HepG2 (cell line): Measurements from ENCODE around the gene SGPP1. TPM values are rescaled to one million over a fixed set of nuclear protein-coding genes. Genes with fewer than 3 reads are reported as not detected.

Source experiments
- ATAC-seq: fragments of 200-7000 bp; cut with Tn5 transposase; 3 replicates; pipeline ENCODE4 v1.9.1; 2020; ENCODE audit warnings: mild to moderate bottlenecking, moderate library complexity
- BruUV-seq: library from RNA; stranded (reverse); fragments of 400-500 nt; replicated peaks from 2 replicates; lab custom pipeline; 2021; lab: Mats Ljungman, UMichigan
- CTCF ChIA-PET: fragments of 300-600 bp; formaldehyde crosslinking; extraction: SDS; loops from one replicate; lab custom pipeline; 2021; ENCODE audit warnings: low total read pairs, inconsistent platforms, low intra/inter-chr PET ratio; lab: Yijun Ruan, JAX
- POLR2A ChIA-PET: fragments of 350-600 bp; sonication (Branson Sonifier 250); formaldehyde crosslinking; loops from one replicate; lab custom pipeline; 2020; ENCODE audit warnings: antibody characterized with exemption, inconsistent platforms; lab: Yijun Ruan, JAX
- DNase-seq: peaks from one replicate; pipeline ENCODE4 v3.0.0-alpha.2; 2015; ENCODE audit warnings: low spot score
- FAIRE-seq: peaks from 3 replicates; lab custom pipeline; 2011; peaks lifted over from hg19 to GRCh38; lab: Jason Lieb, UNC
- H2AFZ ChIP-seq: one replicate; pipeline ENCODE4 v1.6.1; 2011; ENCODE audit warnings: low read length, inconsistent platforms
- H3K27ac ChIP-seq: fragments of 300-600 bp; 3 replicates; pipeline ENCODE4 v1.8.0; 2011; ENCODE audit warnings: mixed run types, mild to moderate bottlenecking, mixed read lengths, low read length, inconsistent platforms; ENCODE audit not compliant: insufficient read depth; ENCODE audit errors: extremely low read length
- H3K27me3 ChIP-seq, 2 experiments: fragments of 200-600 bp in 1 of 2; 2 replicates in 1 of 2; 3 replicates in 1 of 2; pipeline versions ENCODE4 v1.6.0 to v1.8.0; 2011; ENCODE audit warnings: low read length in 2 of 2, mild to moderate bottlenecking in 2 of 2, moderate library complexity in 2 of 2, inconsistent platforms in 1 of 2; ENCODE audit not compliant: insufficient read depth in 2 of 2, control insufficient read depth in 1 of 2
- H3K36me3 ChIP-seq, 2 experiments: fragments of 200-600 bp in 1 of 2; replicated peaks in 1 of 2; 2 replicates in 1 of 2; 3 replicates in 1 of 2; pipeline versions ENCODE4 v1.5.1 to v1.8.0; 2011; ENCODE audit warnings: low read length in 2 of 2, inconsistent platforms in 1 of 2; ENCODE audit not compliant: insufficient read depth in 2 of 2, control insufficient read depth in 1 of 2
- H3K4me1 ChIP-seq: 2 replicates; pipeline ENCODE4 v1.5.1; 2012; ENCODE audit warnings: low read length, inconsistent platforms; ENCODE audit not compliant: insufficient read depth
- H3K4me2 ChIP-seq: 2 replicates; pipeline ENCODE4 v1.6.0; 2011; ENCODE audit warnings: low read depth, low read length, inconsistent platforms
- H3K4me3 ChIP-seq, 3 experiments: fragments of 200-600 bp in 1 of 3; sonication (generic), shearing (Covaris generic) in 1 of 3; replicated peaks in 1 of 3; 2 replicates each; pipeline ENCODE4 v1.5.1; 2011 to 2016; ENCODE audit warnings: low read length in 3 of 3, inconsistent platforms in 2 of 3, low read depth in 2 of 3, mild to moderate bottlenecking in 2 of 3, control low read depth in 1 of 3, mixed read lengths in 1 of 3; ENCODE audit not compliant: insufficient read depth in 1 of 3
- H3K79me2 ChIP-seq: one replicate; pipeline ENCODE4 v1.6.1; 2011; ENCODE audit warnings: low read length, inconsistent platforms; ENCODE audit not compliant: insufficient read depth
- H3K9ac ChIP-seq: 2 replicates; pipeline ENCODE4 v1.6.0; 2011; ENCODE audit warnings: mild to moderate bottlenecking, low read depth, low read length, inconsistent platforms; ENCODE audit not compliant: insufficient read depth
- H3K9me3 ChIP-seq: 2 replicates; pipeline ENCODE4 v1.5.1; 2012; ENCODE audit warnings: mild to moderate bottlenecking, low read length
- H4K20me1 ChIP-seq: 2 replicates; pipeline ENCODE4 v1.6.0; 2011; ENCODE audit warnings: inconsistent platforms, mild to moderate bottlenecking, low read length, moderate library complexity; ENCODE audit not compliant: insufficient read depth
- BCL6 ChIP-seq: IDR thresholded peaks from 2 replicates; pipeline ENCODE4 v1.6.1; 2016; ENCODE audit warnings: missing genetic modification reagents, missing compliant biosample characterization
- CBFB ChIP-seq: sonication (generic); formaldehyde crosslinking; IDR thresholded peaks from 2 replicates; pipeline ENCODE4 v1.4.0; 2020; ENCODE audit warnings: missing genetic modification reagents
- NFE2 ChIP-seq: sonication (generic); formaldehyde crosslinking; IDR thresholded peaks from 2 replicates; pipeline ENCODE4 v1.4.0; 2020; ENCODE audit warnings: missing genetic modification reagents
- REPIN1 ChIP-seq: sonication (generic); formaldehyde crosslinking; IDR thresholded peaks from 2 replicates; pipeline ENCODE4 v1.8.0; 2022; ENCODE audit warnings: missing genetic modification reagents, low read depth, mild to moderate bottlenecking, borderline replicate concordance
- WGBS: methylation state at CpG from one replicate; pipeline ENCODE4 v1.1.6; 2017; ENCODE audit warnings: low lambda C conversion rate; 5-methylcytosine and 5-hydroxymethylcytosine counted together
- in situ Hi-C: cut with HindIII; loops from 2 replicates; pipeline ENCODE4 v1.10.0; 2017; ENCODE audit warnings: low pct_unique_long_range_greater_than_20kb; ENCODE audit not compliant: extremely low pct_ligation_motif_present
- intact Hi-C: fragments of 100-400 bp; cut with micrococcal nuclease; formaldehyde crosslinking; loops from one replicate; pipeline ENCODE4 v1.10.0; 2022; ENCODE audit not compliant: unreplicated experiment
- polyA plus RNA-seq, 8 experiments: library from polyadenylated mRNA; depleted of rRNA in 3 of 8; stranded (reverse) in 7 of 8; unstranded in 1 of 8; fragments of >200 nt; fragmentation: Illumina TruSeq in 4 of 8; extraction: Trizol in 4 of 8; gene quantifications; 2 replicates each; pipeline versions ENCODE4 v1.2.1 to v1.2.3, GENCODE V29; 2011 to 2016; ENCODE audit warnings: low read depth in 4 of 8, missing spikeins in 1 of 8, mixed read lengths in 1 of 8; ENCODE audit not compliant: insufficient read depth in 1 of 8
- total RNA-seq, 5 experiments: library from RNA; depleted of rRNA; stranded (reverse); fragments of >200 nt; fragmentation: Illumina TruSeq; extraction: Trizol; gene quantifications; 2 replicates each; pipeline ENCODE4 v1.2.3, GENCODE V29; 2016; ENCODE audit warnings: low read depth in 1 of 5
- TF ChIP-seq, protein P1 (sequence below): sonication (generic); formaldehyde crosslinking; conservative IDR thresholded peaks from 2 replicates; pipeline ENCODE4 v1.4.0; 2020; ENCODE audit warnings: missing genetic modification reagents
- TF ChIP-seq, protein P2 (sequence below): sonication (generic); formaldehyde crosslinking; IDR thresholded peaks from 2 replicates; pipeline ENCODE4 v1.9.0; 2021; ENCODE audit warnings: missing genetic modification reagents, borderline replicate concordance
- TF ChIP-seq, protein P3 (sequence below): sonication (generic); formaldehyde crosslinking; IDR thresholded peaks from 2 replicates; pipeline ENCODE4 v1.4.0; 2020; ENCODE audit warnings: missing genetic modification reagents

SGPP1 gene
- total and polyA plus RNA-seq, 2 of the 13 experiments (the other 11 are each of a cell fraction or from before 2014, with no cell fraction given): 6.4 to 6.8 TPM

DNA sequence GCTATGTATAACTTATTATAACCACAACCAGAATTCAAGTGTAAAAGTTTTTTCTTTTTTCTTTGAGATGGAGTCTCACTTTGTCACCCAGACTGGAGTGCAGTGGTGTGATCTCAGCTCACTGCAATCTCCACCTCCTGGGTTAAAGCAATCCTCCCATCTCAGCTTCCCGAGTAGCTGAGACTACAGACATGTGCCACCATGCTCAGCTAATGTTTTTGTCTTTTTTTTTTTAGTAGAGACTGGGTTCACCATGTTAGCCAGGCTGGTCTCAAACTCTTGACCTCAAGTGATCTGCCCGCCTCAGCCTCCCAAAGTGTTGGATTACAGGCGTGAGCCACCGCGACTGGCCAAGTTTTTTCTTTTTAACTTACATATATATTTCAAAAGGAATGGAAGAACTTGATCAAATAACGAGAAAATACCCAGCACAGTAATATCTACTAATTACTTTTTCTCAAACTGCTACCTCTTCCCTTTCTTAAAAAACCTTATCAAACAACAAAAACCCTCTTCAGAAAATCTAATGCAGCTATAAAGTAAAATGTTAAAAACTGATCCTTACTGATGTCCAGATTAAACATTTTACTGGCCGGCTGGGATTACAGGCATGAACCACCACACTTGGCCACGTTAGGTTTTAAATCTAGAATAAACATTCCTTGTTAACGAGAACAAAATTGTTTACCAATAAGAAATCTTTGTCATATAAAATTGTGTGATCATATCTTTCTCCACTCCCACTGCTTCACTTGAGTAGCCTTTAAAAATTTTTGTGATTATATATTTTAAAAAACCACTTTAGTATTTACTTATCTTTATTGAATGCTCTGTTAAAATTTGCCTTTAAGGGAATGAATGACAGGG lies 44.9 kb downstream of the SGPP1 start (continued):
- no peak for TF ChIP-seq REPIN1 (CRISPR knock-in tag)
- TF ChIP-seq, protein P1, sequence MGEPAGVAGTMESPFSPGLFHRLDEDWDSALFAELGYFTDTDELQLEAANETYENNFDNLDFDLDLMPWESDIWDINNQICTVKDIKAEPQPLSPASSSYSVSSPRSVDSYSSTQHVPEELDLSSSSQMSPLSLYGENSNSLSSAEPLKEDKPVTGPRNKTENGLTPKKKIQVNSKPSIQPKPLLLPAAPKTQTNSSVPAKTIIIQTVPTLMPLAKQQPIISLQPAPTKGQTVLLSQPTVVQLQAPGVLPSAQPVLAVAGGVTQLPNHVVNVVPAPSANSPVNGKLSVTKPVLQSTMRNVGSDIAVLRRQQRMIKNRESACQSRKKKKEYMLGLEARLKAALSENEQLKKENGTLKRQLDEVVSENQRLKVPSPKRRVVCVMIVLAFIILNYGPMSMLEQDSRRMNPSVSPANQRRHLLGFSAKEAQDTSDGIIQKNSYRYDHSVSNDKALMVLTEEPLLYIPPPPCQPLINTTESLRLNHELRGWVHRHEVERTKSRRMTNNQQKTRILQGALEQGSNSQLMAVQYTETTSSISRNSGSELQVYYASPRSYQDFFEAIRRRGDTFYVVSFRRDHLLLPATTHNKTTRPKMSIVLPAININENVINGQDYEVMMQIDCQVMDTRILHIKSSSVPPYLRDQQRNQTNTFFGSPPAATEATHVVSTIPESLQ (CRISPR knock-in tag): no peak

DNA sequence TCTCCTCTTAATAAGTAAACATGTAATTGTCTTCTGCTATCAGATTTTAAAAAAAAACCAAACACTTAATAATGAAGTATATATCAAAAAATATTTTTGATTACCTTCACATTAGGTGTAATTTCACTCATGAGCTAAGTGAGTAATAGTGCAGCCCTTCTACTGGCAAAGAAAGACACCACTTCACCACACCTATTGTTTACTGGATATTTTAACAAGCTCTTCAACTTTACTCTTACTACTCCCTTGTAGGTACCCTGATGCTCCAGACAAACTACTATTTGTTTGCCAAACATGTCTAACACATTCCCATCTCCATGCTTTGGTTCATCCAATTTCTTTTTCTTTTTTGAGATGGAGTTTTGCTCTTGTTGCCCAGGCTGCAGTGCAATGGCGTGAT lies 49.3 kb downstream of the SGPP1 start:
- Histone ChIP-seq H3K4me1 (0 out of 2 replicates have a peak, but pooled peaks cover 6% of the 10 kb centered on the region), H3K27me3 (no peaks in the 10 kb centered on the region), H3K9ac (no peak overlapping the region), H2AFZ (no peak overlapping the region), H3K27ac (no peak overlapping the region), H3K36me3 (0 out of 5 replicates have a peak, but pooled peaks cover 0 to 1% of the 10 kb centered on the region in 2 experiments), H4K20me1 (no peaks in the 10 kb centered on the region), H3K4me2 (no peak overlapping the region), H3K4me3 (no peak overlapping the region), H3K79me2 (no peaks in the 10 kb centered on the region), H3K9me3 (no peaks in the 10 kb centered on the region)
- DNase-seq (no peak), ATAC-seq (no peak), FAIRE-seq (no peak)
- in situ Hi-C loops (no loop called here), intact Hi-C loops (no loop called here)
- ChIA-PET CTCF (no interaction called here), POLR2A (interaction anchor here (1.5 kb wide), 1 partner anchor 36 kb away, joined by 3 read pairs; no protein-coding TSS in a partner anchor)
- 92% methylated on average over 1 of the region's 1 CpG for WGBS
- no TSS peak for BruUV-seq
- TF ChIP-seq BCL6 (CRISPR knock-in tag) (no peak), CBFB (CRISPR knock-in tag) (no peak), NFE2 (CRISPR knock-in tag) (no peak)
- TF ChIP-seq, protein P2, sequence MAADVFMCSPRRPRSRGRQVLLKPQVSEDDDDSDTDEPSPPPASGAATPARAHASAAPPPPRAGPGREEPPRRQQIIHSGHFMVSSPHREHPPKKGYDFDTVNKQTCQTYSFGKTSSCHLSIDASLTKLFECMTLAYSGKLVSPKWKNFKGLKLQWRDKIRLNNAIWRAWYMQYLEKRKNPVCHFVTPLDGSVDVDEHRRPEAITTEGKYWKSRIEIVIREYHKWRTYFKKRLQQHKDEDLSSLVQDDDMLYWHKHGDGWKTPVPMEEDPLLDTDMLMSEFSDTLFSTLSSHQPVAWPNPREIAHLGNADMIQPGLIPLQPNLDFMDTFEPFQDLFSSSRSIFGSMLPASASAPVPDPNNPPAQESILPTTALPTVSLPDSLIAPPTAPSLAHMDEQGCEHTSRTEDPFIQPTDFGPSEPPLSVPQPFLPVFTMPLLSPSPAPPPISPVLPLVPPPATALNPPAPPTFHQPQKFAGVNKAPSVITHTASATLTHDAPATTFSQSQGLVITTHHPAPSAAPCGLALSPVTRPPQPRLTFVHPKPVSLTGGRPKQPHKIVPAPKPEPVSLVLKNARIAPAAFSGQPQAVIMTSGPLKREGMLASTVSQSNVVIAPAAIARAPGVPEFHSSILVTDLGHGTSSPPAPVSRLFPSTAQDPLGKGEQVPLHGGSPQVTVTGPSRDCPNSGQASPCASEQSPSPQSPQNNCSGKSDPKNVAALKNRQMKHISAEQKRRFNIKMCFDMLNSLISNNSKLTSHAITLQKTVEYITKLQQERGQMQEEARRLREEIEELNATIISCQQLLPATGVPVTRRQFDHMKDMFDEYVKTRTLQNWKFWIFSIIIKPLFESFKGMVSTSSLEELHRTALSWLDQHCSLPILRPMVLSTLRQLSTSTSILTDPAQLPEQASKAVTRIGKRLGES (CRISPR knock-in tag): no peak
- TF ChIP-seq, protein P3, sequence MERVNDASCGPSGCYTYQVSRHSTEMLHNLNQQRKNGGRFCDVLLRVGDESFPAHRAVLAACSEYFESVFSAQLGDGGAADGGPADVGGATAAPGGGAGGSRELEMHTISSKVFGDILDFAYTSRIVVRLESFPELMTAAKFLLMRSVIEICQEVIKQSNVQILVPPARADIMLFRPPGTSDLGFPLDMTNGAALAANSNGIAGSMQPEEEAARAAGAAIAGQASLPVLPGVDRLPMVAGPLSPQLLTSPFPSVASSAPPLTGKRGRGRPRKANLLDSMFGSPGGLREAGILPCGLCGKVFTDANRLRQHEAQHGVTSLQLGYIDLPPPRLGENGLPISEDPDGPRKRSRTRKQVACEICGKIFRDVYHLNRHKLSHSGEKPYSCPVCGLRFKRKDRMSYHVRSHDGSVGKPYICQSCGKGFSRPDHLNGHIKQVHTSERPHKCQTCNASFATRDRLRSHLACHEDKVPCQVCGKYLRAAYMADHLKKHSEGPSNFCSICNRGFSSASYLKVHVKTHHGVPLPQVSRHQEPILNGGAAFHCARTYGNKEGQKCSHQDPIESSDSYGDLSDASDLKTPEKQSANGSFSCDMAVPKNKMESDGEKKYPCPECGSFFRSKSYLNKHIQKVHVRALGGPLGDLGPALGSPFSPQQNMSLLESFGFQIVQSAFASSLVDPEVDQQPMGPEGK: no peak
